GM18909 (cell line): ENCODE measurements around the gene CCDC186.
"Not testable (repeated sequence)": the region's sequence is repeated elsewhere in the genome, so short reads cannot be mapped to it uniquely, and the experiment has no call there.

Experiments used
- ATAC-seq: cut with Tn5 transposase; IDR thresholded peaks from one replicate; pipeline ENCODE4 v1.9.1; 2021; ENCODE audit warnings: mild to moderate bottlenecking; ENCODE audit not compliant: unreplicated experiment, poor library complexity

Gene CCDC186

GRCh38 chr10:114175667-114176066 lies 1.7 kb upstream of the CCDC186 start:
- ATAC-seq = no peak

- peak; percentile 18 for ATAC-seq
These were observed 739 bp upstream of the CCDC186 start for GRCh38 chr10:114174695-114175188.

- ATAC-seq = peak; percentile 0
These were observed 441 bp downstream of the CCDC186 start for GRCh38 chr10:114173603-114173920.

- no peak for ATAC-seq
These were observed 1.0 kb downstream of the CCDC186 start for GRCh38 chr10:114172776-114173602.

- no peak for ATAC-seq
These were observed 1.8 kb downstream of the CCDC186 start for GRCh38 chr10:114172216-114172615.

GRCh38 chr10:114168450-114169009 lies 5.5 kb downstream of the CCDC186 start:
- no peak for ATAC-seq

- no peak for ATAC-seq
These were observed 6.0 kb downstream of the CCDC186 start for GRCh38 chr10:114167985-114168384.

GRCh38 chr10:114166494-114166893 lies 7.5 kb downstream of the CCDC186 start:
- ATAC-seq = no peak

- ATAC-seq = no peak
These were observed 8.0 kb downstream of the CCDC186 start for GRCh38 chr10:114166043-114166442.

- ATAC-seq = no peak
These were observed 10.9 kb downstream of the CCDC186 start for GRCh38 chr10:114163062-114163461.

- ATAC-seq = no peak
These were observed 16.1 kb downstream of the CCDC186 start for GRCh38 chr10:114157912-114158311.

GRCh38 chr10:114151892-114152291 lies 22.1 kb downstream of the CCDC186 start:
- ATAC-seq = no peak

GRCh38 chr10:114151486-114151885 lies 22.5 kb downstream of the CCDC186 start:
- ATAC-seq = no peak

GRCh38 chr10:114149476-114149875 lies 24.5 kb downstream of the CCDC186 start:
- ATAC-seq = not testable (repeated sequence)

- ATAC-seq = no peak
These were observed 30.8 kb downstream of the CCDC186 start for GRCh38 chr10:114143160-114143559.

- ATAC-seq = no peak
These were observed 32.0 kb downstream of the CCDC186 start for GRCh38 chr10:114142018-114142417.

- ATAC-seq = not testable (repeated sequence)
These were observed 33.2 kb downstream of the CCDC186 start for GRCh38 chr10:114140827-114141226.

GRCh38 chr10:114140036-114140435 lies 34.0 kb downstream of the CCDC186 start:
- ATAC-seq = no peak

GRCh38 chr10:114138581-114138980 lies 35.4 kb downstream of the CCDC186 start:
- ATAC-seq = no peak

GRCh38 chr10:114135476-114135875 lies 38.5 kb downstream of the CCDC186 start:
- ATAC-seq = no peak

- ATAC-seq = peak; percentile 65
These were observed 42.9 kb downstream of the CCDC186 start for GRCh38 chr10:114131094-114131493.

GRCh38 chr10:114121031-114121430 lies 53.0 kb downstream of the CCDC186 start:
- ATAC-seq = no peak
